Psoas muscle (tissue), 8 donors: ENCODE results near the gene EIF3L. TPM values are rescaled to one million over a fixed set of nuclear protein-coding genes. Genes with fewer than 3 reads are reported as not detected.

Source experiments
- ATAC-seq, 4 donors: fragments of 200-7000 bp; cut with Tn5 transposase; one replicate each; pipeline ENCODE4 v1.9.1; 2020; ENCODE audit warnings: moderate library complexity in 3 of 4, mild to moderate bottlenecking in 2 of 4
- DNase-seq, 2 donors: peaks; one replicate each; pipeline ENCODE4 v3.0.0-alpha.2; 2020
- H3K27ac ChIP-seq: fragments of 200-600 bp; one replicate; pipeline ENCODE4 v1.8.0; 2022
- H3K27me3 ChIP-seq, 3 donors: fragments of 200-600 bp in 1 of 3; one replicate each; pipeline versions ENCODE4 v1.6.1 to v1.8.0; 2013 to 2022; ENCODE audit warnings: low read length in 2 of 3, mild to moderate bottlenecking in 2 of 3, moderate library complexity in 1 of 3; ENCODE audit not compliant: insufficient read depth in 3 of 3
- H3K36me3 ChIP-seq, 2 donors: fragments of 200-600 bp in 1 of 2; one replicate each; pipeline versions ENCODE4 v1.6.1 to v1.8.0; 2013 to 2022; ENCODE audit warnings: low read depth in 1 of 2, mild to moderate bottlenecking in 1 of 2, moderate library complexity in 1 of 2; ENCODE audit not compliant: insufficient read depth in 1 of 2
- H3K4me1 ChIP-seq: fragments of 200-600 bp; one replicate; pipeline ENCODE4 v1.8.0; 2022
- H3K4me3 ChIP-seq: fragments of 200-600 bp; one replicate; pipeline ENCODE4 v1.8.0; 2022; ENCODE audit warnings: mild to moderate bottlenecking
- H3K9me3 ChIP-seq: fragments of 200-600 bp; one replicate; pipeline ENCODE4 v1.8.0; 2022
- WGBS, 3 donors: extraction: QIAGEN DNeasy Blood & Tissue Kit; methylation state at CpG; one replicate each; pipeline versions ENCODE4 v1.1.6 to v1.1.7; 2013; 5-methylcytosine and 5-hydroxymethylcytosine counted together
- intact Hi-C, 2 donors: fragments of 100-400 bp; cut with DNase I; formaldehyde crosslinking; loops; one replicate each; pipeline versions ENCODE4 v1.11.0 to v1.14.2; 2022
- polyA plus RNA-seq, 3 donors: library from polyadenylated mRNA; stranded (reverse); fragments of 200-250 nt; gene quantifications; one replicate each; pipeline ENCODE4 v1.2.3, GENCODE V29; 2013
- total RNA-seq, 4 donors: library from RNA; stranded (reverse); fragmentation: NEBNext Ultra II Directional in 2 of 4; extraction: Animal tissue kit (Norgen Biotek cat#: 25700) in 2 of 4; gene quantifications; one replicate each; pipeline versions ENCODE4 v1.2.1 to v1.2.4, GENCODE V29; 2021 to 2023
- TF ChIP-seq, protein P1 (sequence below): fragments of 200-600 bp; IDR thresholded peaks from one replicate; pipeline ENCODE4 v1.8.0; 2022; ENCODE audit warnings: antibody characterized with exemption
- donor health status: healthy with polysubstance abuse.
- donor health status: DM: no; HTN: no; CAD: no; lungs with moderate emphysema.
- donor health status: Bipolar disorder and iron deficiency.
- donor health status: healthy.
- donor health status: DM: yes; HTN: yes; CAD: no.
- donor health status: DM: no; HTN: no; CAD: no.
- donor health status: DM: no; HTN: no; CAD: no.
- donor health status: DM: yes; HTN: yes; CAD: no.

EIF3L gene
- total and polyA plus RNA-seq, 7 donors: 265 to 483 (median 369) TPM

DNA sequence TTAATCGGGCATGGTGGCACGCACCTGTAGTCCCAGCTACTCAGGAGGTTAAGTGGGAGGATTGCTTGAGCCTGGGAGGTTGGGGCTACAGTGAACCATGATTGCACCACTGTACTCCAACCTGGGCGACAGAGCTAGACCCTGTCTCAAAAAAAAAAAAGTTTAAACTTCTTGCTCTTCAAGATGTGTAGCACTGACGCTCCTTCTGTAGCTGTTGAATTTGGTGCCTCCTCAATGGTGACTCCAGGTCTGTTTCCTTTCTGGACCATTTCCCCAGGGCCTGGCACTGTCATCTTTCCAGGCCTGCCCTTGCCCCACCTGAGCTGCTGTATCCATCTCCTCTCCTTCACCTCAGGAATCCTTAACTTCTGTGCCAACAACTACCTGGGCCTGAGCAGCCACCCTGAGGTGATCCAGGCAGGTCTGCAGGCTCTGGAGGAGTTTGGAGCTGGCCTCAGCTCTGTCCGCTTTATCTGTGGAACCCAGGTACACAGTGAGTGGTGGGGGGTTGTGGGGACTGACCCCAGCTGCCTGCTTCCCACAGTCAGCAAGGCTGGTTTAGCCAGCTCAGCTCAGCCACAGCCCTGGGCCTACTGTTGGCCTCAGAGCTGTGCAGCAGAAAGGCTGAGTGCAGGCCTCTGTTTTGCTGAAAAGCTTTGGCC is 39.4 kb upstream of the EIF3L start:
- peaks cover 0 to 7% of the 10 kb centered on the region in 2 donors for H3K36me3 ChIP-seq
- H3K9me3 ChIP-seq: no peaks in the 10 kb centered on the region
- no peaks in the 10 kb centered on the region for H3K27me3 ChIP-seq
- DNase-seq: no peak
- intact Hi-C loops: loop anchor here (10.0 kb wide), 2 partner anchors 125 to 155 kb away; no protein-coding TSS in a partner anchor
- H3K4me3 ChIP-seq: no peak overlapping the region
- 95 to 97% (median 95%) methylated on average over 5 of the region's 5 CpGs for WGBS, 3 donors
- peaks cover 6% of the 10 kb centered on the region for H3K4me1 ChIP-seq
- ATAC-seq: no peak
- H3K27ac ChIP-seq: no peak overlapping the region
- TF ChIP-seq, protein P1, sequence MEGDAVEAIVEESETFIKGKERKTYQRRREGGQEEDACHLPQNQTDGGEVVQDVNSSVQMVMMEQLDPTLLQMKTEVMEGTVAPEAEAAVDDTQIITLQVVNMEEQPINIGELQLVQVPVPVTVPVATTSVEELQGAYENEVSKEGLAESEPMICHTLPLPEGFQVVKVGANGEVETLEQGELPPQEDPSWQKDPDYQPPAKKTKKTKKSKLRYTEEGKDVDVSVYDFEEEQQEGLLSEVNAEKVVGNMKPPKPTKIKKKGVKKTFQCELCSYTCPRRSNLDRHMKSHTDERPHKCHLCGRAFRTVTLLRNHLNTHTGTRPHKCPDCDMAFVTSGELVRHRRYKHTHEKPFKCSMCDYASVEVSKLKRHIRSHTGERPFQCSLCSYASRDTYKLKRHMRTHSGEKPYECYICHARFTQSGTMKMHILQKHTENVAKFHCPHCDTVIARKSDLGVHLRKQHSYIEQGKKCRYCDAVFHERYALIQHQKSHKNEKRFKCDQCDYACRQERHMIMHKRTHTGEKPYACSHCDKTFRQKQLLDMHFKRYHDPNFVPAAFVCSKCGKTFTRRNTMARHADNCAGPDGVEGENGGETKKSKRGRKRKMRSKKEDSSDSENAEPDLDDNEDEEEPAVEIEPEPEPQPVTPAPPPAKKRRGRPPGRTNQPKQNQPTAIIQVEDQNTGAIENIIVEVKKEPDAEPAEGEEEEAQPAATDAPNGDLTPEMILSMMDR: no peak

DNA sequence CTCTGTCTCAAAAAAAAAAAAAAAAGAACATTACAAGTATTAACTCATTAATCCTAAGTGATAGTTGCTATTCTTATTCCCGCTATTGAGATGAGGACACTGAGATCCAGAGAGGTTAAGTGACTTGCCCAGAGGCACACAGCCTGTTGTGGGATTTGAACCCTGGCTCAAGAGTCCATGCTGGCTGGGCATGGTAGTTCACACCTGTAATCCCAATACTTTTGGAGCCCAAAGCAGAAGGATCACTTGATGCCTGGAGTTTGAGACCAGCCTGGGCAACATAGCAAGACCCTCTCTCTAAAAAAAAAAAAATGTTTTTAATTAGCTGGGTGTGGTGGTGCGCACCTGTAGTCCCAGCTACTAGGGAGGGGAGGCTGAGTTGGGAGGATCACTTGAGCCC is 37.4 kb upstream of the EIF3L start:
- TF ChIP-seq, protein P1: no peak
- ATAC-seq (no peak), DNase-seq (no peak)
- intact Hi-C loops: loop anchor here (10.0 kb wide), 2 partner anchors 123 to 153 kb away; no protein-coding TSS in a partner anchor
- Histone ChIP-seq H3K27me3 (no peaks in the 10 kb centered on the region), H3K36me3 (peaks cover 0 to 13% of the 10 kb centered on the region in 2 donors), H3K4me1 (peaks cover 6% of the 10 kb centered on the region), H3K27ac (no peak overlapping the region), H3K4me3 (no peak overlapping the region), H3K9me3 (no peaks in the 10 kb centered on the region)
- WGBS, 3 donors: 92 to 98% (median 98%) methylated on average over 2 of the region's 2 CpGs

DNA sequence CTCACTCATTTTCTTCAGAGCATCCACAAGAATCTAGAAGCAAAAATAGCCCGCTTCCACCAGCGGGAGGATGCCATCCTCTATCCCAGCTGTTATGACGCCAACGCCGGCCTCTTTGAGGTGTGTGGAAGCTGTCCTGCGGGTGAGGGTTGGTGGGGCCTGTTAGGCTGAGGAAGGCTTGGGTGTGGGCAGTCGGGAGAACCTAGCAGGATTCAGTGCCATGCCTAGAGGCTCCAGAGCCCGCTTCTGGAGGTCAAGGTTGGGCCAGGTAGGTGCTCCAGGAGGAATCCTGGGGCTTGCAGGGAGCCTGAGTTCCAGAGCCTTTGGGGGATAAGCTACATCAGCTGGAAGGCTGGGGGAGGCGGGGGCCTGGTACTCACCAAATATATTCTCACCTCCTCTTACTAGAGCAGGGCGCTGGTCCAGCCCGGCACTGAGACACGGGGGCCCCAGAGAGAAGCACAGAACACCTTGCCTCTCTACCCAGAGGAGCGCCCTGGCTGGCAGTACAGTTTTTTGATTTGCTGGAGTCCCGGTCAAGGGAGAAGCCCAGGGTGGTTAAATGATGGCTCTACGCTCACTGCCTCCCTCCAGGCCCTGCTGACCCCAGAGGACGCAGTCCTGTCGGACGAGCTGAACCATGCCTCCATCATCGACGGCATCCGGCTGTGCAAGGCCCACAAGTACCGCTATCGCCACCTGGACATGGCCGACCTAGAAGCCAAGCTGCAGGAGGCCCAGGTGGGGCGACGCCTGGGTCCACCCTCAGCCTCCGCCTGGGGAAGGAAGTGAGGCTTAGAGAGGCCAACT is 36.1 kb upstream of the EIF3L start:
- intact Hi-C loops: loop anchor here (10.0 kb wide), 2 partner anchors 122 to 152 kb away; no protein-coding TSS in a partner anchor
- Histone ChIP-seq H3K27ac (no peak overlapping the region), H3K27me3 (no peaks in the 10 kb centered on the region), H3K4me1 (peaks cover 8% of the 10 kb centered on the region), H3K36me3 (peaks cover 0 to 13% of the 10 kb centered on the region in 2 donors), H3K9me3 (no peaks in the 10 kb centered on the region), H3K4me3 (no peak overlapping the region)
- ATAC-seq: no peak
- 93% methylated on average over 27 of the region's 27 CpGs for WGBS, 3 donors
- TF ChIP-seq, protein P1: no peak
- DNase-seq: no peak

DNA sequence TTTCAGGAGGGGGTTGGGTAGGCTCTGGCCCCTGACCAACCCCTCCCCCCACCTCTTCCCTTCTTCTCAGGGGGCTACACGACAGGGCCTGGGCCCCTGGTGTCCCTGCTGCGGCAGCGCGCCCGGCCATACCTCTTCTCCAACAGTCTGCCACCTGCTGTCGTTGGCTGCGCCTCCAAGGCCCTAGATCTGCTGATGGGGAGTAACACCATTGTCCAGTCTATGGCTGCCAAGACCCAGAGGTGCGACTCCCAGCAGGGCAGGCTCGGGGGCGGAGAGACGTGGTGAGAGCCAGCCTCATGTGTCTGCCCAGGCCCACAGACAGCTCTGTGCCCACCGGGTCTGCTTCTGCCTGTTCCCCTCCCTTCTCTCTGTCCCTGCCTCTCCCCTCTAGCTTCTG is 33.6 kb upstream of the EIF3L start:
- TF ChIP-seq, protein P1: no peak
- Histone ChIP-seq H3K27me3 (no peaks in the 10 kb centered on the region), H3K4me1 (peaks cover 13% of the 10 kb centered on the region), H3K36me3 (peaks cover 0 to 13% of the 10 kb centered on the region in 2 donors), H3K27ac (no peak overlapping the region), H3K9me3 (no peaks in the 10 kb centered on the region), H3K4me3 (no peak overlapping the region)
- 80 to 88% (median 84%) methylated on average over 12 of the region's 12 CpGs for WGBS, 3 donors
- intact Hi-C loops: loop anchor here (5.0 to 10.0 kb wide), 3 partner anchors 119 to 152 kb away; no protein-coding TSS in a partner anchor
- no peak for ATAC-seq
- DNase-seq: no peak
